Activated CD4-positive, alpha-beta T cell treated with anti-CD3 and anti-CD28 coated beads for 36 hours (primary cell): ENCODE data around the gene TUBGCP3. TPM values are rescaled to one million over a fixed set of nuclear protein-coding genes. Genes with fewer than 3 reads are reported as not detected.
A peak's percentile ranks its signal among the peaks of the same experiment; 100 is the strongest.

Experiments
- ATAC-seq: fragments of 200-7000 bp; cut with Tn5 transposase; one replicate; pipeline ENCODE4 v1.10.0; 2021; ENCODE audit warnings: mild to moderate bottlenecking, moderate library complexity
- CTCF ChIA-PET: fragments of 350-600 bp; sonication (Branson Sonifier 250); formaldehyde crosslinking; loops from one replicate; lab custom pipeline; 2021; ENCODE audit warnings: antibody characterized with exemption; lab: Charles Lee
- POLR2A ChIA-PET: fragments of 350-600 bp; sonication (Branson Sonifier 250); formaldehyde crosslinking; loops from one replicate; lab custom pipeline; 2021; ENCODE audit warnings: antibody characterized with exemption, inconsistent platforms; lab: Charles Lee
- DNase-seq: peaks from one replicate; pipeline ENCODE4 v3.0.0-alpha.2; 2020
- H3K27ac Mint-ChIP-seq: one replicate; pipeline ENCODE4 v1.8.0; 2021; ENCODE audit warnings: mixed read lengths
- H3K27me3 Mint-ChIP-seq: one replicate; pipeline ENCODE4 v1.8.0; 2021; ENCODE audit warnings: mixed read lengths
- H3K36me3 Mint-ChIP-seq: one replicate; pipeline ENCODE4 v1.8.0; 2021; ENCODE audit warnings: low read depth, mixed read lengths
- H3K4me1 Mint-ChIP-seq: one replicate; pipeline ENCODE4 v1.8.0; 2021; ENCODE audit warnings: mixed read lengths
- H3K4me3 Mint-ChIP-seq: one replicate; pipeline ENCODE4 v1.8.0; 2021; ENCODE audit warnings: mild to moderate bottlenecking, moderate library complexity, mixed read lengths
- H3K9me3 Mint-ChIP-seq: one replicate; pipeline ENCODE4 v1.8.0; 2021; ENCODE audit warnings: low read depth, mixed read lengths
- intact Hi-C, 2 experiments: fragments of 100-400 bp; cut with DNase I in 1 of 2; cut with micrococcal nuclease in 1 of 2; formaldehyde crosslinking; loops; one replicate each; pipeline versions ENCODE4 v1.14.2 to v1.15.1; 2022 to 2024; cut with DNase I, micrococcal nuclease
- total RNA-seq, 2 experiments: library from RNA; stranded (reverse); gene quantifications; one replicate each; pipeline ENCODE4 v1.2.3, GENCODE V29; 2021

The TUBGCP3 gene
- total RNA-seq, 2 experiments from 2014 or later = 57.2 to 60.5 TPM

- Mint-ChIP-seq H3K9me3 (no peaks in the 10 kb centered on the region), H3K36me3 (peaks cover 12% of the 10 kb centered on the region), H3K4me3 (no peak overlapping the region), H3K27me3 (no peaks in the 10 kb centered on the region), H3K27ac (no peak overlapping the region), H3K4me1 (no peaks in the 10 kb centered on the region)
- ATAC-seq (no peak), DNase-seq (no peak)
- ChIA-PET POLR2A (no interaction called here), CTCF (interaction anchor here (1.9 kb wide), 1 partner anchor 81 kb away, joined by 6 read pairs; no protein-coding TSS in a partner anchor)
- intact Hi-C loops = no loop called here
Observed at GRCh38 chr13:112525356-112525945, 62.5 kb downstream of the TUBGCP3 start.

- intact Hi-C loops = no loop called here
- ChIA-PET CTCF (interaction anchor here (0.6 to 1.0 kb wide), 2 partner anchors 14 to 83 kb away, joined by 3 to 4 read pairs; no protein-coding TSS in a partner anchor), POLR2A (interaction anchor here (0.5 kb wide), 1 partner anchor 19 kb away, joined by 3 read pairs; no protein-coding TSS in a partner anchor)
- Mint-ChIP-seq H3K36me3 (peaks cover 16% of the 10 kb centered on the region), H3K9me3 (no peaks in the 10 kb centered on the region), H3K4me1 (no peaks in the 10 kb centered on the region), H3K27me3 (no peaks in the 10 kb centered on the region), H3K4me3 (no peak overlapping the region), H3K27ac (no peak overlapping the region)
- no peak for DNase-seq
- ATAC-seq = peak; percentile 63
Observed at GRCh38 chr13:112522578-112522977, 65.4 kb downstream of the TUBGCP3 start.

- CTCF ChIA-PET = no interaction called here
- H3K36me3 Mint-ChIP-seq = peaks cover 24% of the 10 kb centered on the region
- no peaks in the 10 kb centered on the region for H3K27me3 Mint-ChIP-seq
- DNase-seq (peak; percentile 19), ATAC-seq (peak; percentile 55)
- no peak overlapping the region for H3K27ac Mint-ChIP-seq
- no peaks in the 10 kb centered on the region for H3K9me3 Mint-ChIP-seq
- POLR2A ChIA-PET = no interaction called here
- intact Hi-C loops = no loop called here
- H3K4me3 Mint-ChIP-seq = no peak overlapping the region
- H3K4me1 Mint-ChIP-seq = no peaks in the 10 kb centered on the region
Observed at GRCh38 chr13:112521073-112521685, 66.8 kb downstream of the TUBGCP3 start.

- intact Hi-C loops = no loop called here
- H3K27ac Mint-ChIP-seq = no peak overlapping the region
- H3K9me3 Mint-ChIP-seq = no peaks in the 10 kb centered on the region
- ChIA-PET POLR2A (no interaction called here), CTCF (interaction anchor here (1.4 kb wide), 1 partner anchor 8 kb away, joined by 4 read pairs; no protein-coding TSS in a partner anchor)
- H3K4me3 Mint-ChIP-seq = no peak overlapping the region
- H3K4me1 Mint-ChIP-seq = no peaks in the 10 kb centered on the region
- no peaks in the 10 kb centered on the region for H3K27me3 Mint-ChIP-seq
- peaks cover 31% of the 10 kb centered on the region for H3K36me3 Mint-ChIP-seq
- DNase-seq (no peak), ATAC-seq (no peak)
Observed at GRCh38 chr13:112519517-112520060, 68.4 kb downstream of the TUBGCP3 start.

GRCh38 chr13:112516218-112516617, 71.7 kb downstream of the TUBGCP3 start:
- H3K4me3 Mint-ChIP-seq = no peak overlapping the region
- H3K9me3 Mint-ChIP-seq = no peaks in the 10 kb centered on the region
- ATAC-seq (no peak), DNase-seq (no peak)
- no peak overlapping the region for H3K27ac Mint-ChIP-seq
- peaks cover 2% of the 10 kb centered on the region for H3K4me1 Mint-ChIP-seq
- peaks cover 34% of the 10 kb centered on the region for H3K36me3 Mint-ChIP-seq
- CTCF ChIA-PET = interaction anchor here (1.0 kb wide), 1 partner anchor 22 kb away, joined by 3 read pairs; no protein-coding TSS in a partner anchor
- POLR2A ChIA-PET = no interaction called here
- intact Hi-C loops = no loop called here
- H3K27me3 Mint-ChIP-seq = no peaks in the 10 kb centered on the region

GRCh38 chr13:112513761-112514160, 74.2 kb downstream of the TUBGCP3 start:
- Mint-ChIP-seq H3K9me3 (no peaks in the 10 kb centered on the region), H3K27me3 (no peaks in the 10 kb centered on the region), H3K36me3 (peaks cover 33% of the 10 kb centered on the region), H3K4me1 (peaks cover 9% of the 10 kb centered on the region), H3K4me3 (no peak overlapping the region), H3K27ac (no peak overlapping the region)
- ChIA-PET CTCF (no interaction called here), POLR2A (no interaction called here)
- intact Hi-C loops = loop anchor here in 1 of 2 experiments (5.0 kb wide), 1 partner anchor 94 kb away; no protein-coding TSS in a partner anchor
- DNase-seq = no peak
- no peak for ATAC-seq

GRCh38 chr13:112510987-112511685, 76.8 kb downstream of the TUBGCP3 start:
- ChIA-PET POLR2A (no interaction called here), CTCF (interaction anchor here (1.5 kb wide), 1 partner anchor 9 kb away, joined by 4 read pairs; no protein-coding TSS in a partner anchor)
- peaks cover 40% of the 10 kb centered on the region for H3K36me3 Mint-ChIP-seq
- peak; percentile 86 for ATAC-seq
- no peaks in the 10 kb centered on the region for H3K9me3 Mint-ChIP-seq
- intact Hi-C loops = loop anchor here in 1 of 2 experiments (5.0 kb wide), 1 partner anchor 96 kb away; no protein-coding TSS in a partner anchor
- no peaks in the 10 kb centered on the region for H3K27me3 Mint-ChIP-seq
- DNase-seq = peak; percentile 49
- no peak overlapping the region for H3K4me3 Mint-ChIP-seq
- H3K4me1 Mint-ChIP-seq = peaks cover 9% of the 10 kb centered on the region
- no peak overlapping the region for H3K27ac Mint-ChIP-seq

- DNase-seq = peak; percentile 12
- Mint-ChIP-seq H3K9me3 (no peaks in the 10 kb centered on the region), H3K27ac (no peak overlapping the region), H3K4me3 (no peak overlapping the region), H3K36me3 (peaks cover 42% of the 10 kb centered on the region), H3K4me1 (peaks cover 9% of the 10 kb centered on the region), H3K27me3 (no peaks in the 10 kb centered on the region)
- ChIA-PET POLR2A (no interaction called here), CTCF (no interaction called here)
- intact Hi-C loops = loop anchor here in 1 of 2 experiments (5.0 kb wide), 1 partner anchor 97 kb away; no protein-coding TSS in a partner anchor
- ATAC-seq = no peak
Observed at GRCh38 chr13:112510002-112510780, 77.8 kb downstream of the TUBGCP3 start.

GRCh38 chr13:112509190-112509589, 78.8 kb downstream of the TUBGCP3 start:
- ATAC-seq = no peak
- peaks cover 42% of the 10 kb centered on the region for H3K36me3 Mint-ChIP-seq

GRCh38 chr13:112506046-112506445, 81.9 kb downstream of the TUBGCP3 start:
- peaks cover 45% of the 10 kb centered on the region for H3K36me3 Mint-ChIP-seq
- ChIA-PET POLR2A (no interaction called here), CTCF (no interaction called here)
- intact Hi-C loops = no loop called here
- ATAC-seq (no peak), DNase-seq (no peak)
- no peaks in the 10 kb centered on the region for H3K27me3 Mint-ChIP-seq
- no peak overlapping the region for H3K27ac Mint-ChIP-seq
- no peak overlapping the region for H3K4me3 Mint-ChIP-seq
- H3K4me1 Mint-ChIP-seq = peaks cover 5% of the 10 kb centered on the region
- H3K9me3 Mint-ChIP-seq = no peaks in the 10 kb centered on the region

More at GRCh38 chr13:112509190-112509589, 78.8 kb downstream of the TUBGCP3 start:
- Mint-ChIP-seq H3K27ac (no peak overlapping the region), H3K4me3 (no peak overlapping the region), H3K27me3 (no peaks in the 10 kb centered on the region), H3K9me3 (no peaks in the 10 kb centered on the region), H3K4me1 (peaks cover 9% of the 10 kb centered on the region)
- intact Hi-C loops = no loop called here
- DNase-seq = no peak
- ChIA-PET CTCF (interaction anchor here (0.6 to 1.1 kb wide), 3 partner anchors 14 to 97 kb away, joined by 3 to 4 read pairs (median 3); no protein-coding TSS in a partner anchor), POLR2A (no interaction called here)
